Naive B cell (primary cell): Measurements from ENCODE around the gene CHRM1. TPM values are rescaled to one million over a fixed set of nuclear protein-coding genes. Genes with fewer than 3 reads are reported as not detected.
A peak's percentile ranks its signal among the peaks of the same experiment; 100 is the strongest.

Source experiments
- ATAC-seq, 2 donors: fragments of 150-1000 bp; cut with Tn5 transposase; 2 replicates each; pipeline ENCODE4 v1.10.0; 2021; ENCODE audit warnings: low read depth in 2 of 2, mild to moderate bottlenecking in 2 of 2, moderate library complexity in 2 of 2
- DNase-seq: peaks from one replicate; pipeline ENCODE4 v3.0.0; 2022
- H3K27ac Mint-ChIP-seq, 6 donors: one replicate each; pipeline ENCODE4 v1.8.0; 2020 to 2022; ENCODE audit warnings: mild to moderate bottlenecking in 6 of 6, mixed read lengths in 6 of 6, moderate library complexity in 5 of 6, inconsistent platforms in 2 of 6
- H3K27me3 Mint-ChIP-seq, 3 donors: one replicate each; pipeline ENCODE4 v1.8.0; 2021 to 2022; ENCODE audit warnings: mixed read lengths in 3 of 3, mild to moderate bottlenecking in 1 of 3
- H3K36me3 Mint-ChIP-seq, 2 donors: one replicate each; pipeline ENCODE4 v1.8.0; 2020 to 2022; ENCODE audit warnings: mixed read lengths in 2 of 2, inconsistent platforms in 1 of 2, mild to moderate bottlenecking in 1 of 2
- H3K4me1 Mint-ChIP-seq, 3 donors: one replicate each; pipeline ENCODE4 v1.8.0; 2020 to 2022; ENCODE audit warnings: mixed read lengths in 3 of 3, inconsistent platforms in 1 of 3, mild to moderate bottlenecking in 1 of 3, moderate library complexity in 1 of 3
- H3K4me3 Mint-ChIP-seq, 8 donors: one replicate each; pipeline ENCODE4 v1.8.0; 2020 to 2022; ENCODE audit warnings: mild to moderate bottlenecking in 8 of 8, mixed read lengths in 8 of 8, moderate library complexity in 8 of 8, inconsistent platforms in 2 of 8
- H3K9me3 Mint-ChIP-seq, 7 donors: one replicate each; pipeline ENCODE4 v1.8.0; 2020 to 2022; ENCODE audit warnings: mixed read lengths in 7 of 7, mild to moderate bottlenecking in 5 of 7, inconsistent platforms in 2 of 7, moderate library complexity in 1 of 7
- polyA plus RNA-seq, 6 donors: library from polyadenylated mRNA; unstranded; fragments of 300-500 nt; fragmentation: Illumina TruSeq; gene quantifications; one replicate each; pipeline ENCODE4 v1.2.3, GENCODE V29; 2021; ENCODE audit warnings: low read depth in 6 of 6

The CHRM1 gene
- polyA plus RNA-seq, 6 donors from 2014 or later = not detected

DNA sequence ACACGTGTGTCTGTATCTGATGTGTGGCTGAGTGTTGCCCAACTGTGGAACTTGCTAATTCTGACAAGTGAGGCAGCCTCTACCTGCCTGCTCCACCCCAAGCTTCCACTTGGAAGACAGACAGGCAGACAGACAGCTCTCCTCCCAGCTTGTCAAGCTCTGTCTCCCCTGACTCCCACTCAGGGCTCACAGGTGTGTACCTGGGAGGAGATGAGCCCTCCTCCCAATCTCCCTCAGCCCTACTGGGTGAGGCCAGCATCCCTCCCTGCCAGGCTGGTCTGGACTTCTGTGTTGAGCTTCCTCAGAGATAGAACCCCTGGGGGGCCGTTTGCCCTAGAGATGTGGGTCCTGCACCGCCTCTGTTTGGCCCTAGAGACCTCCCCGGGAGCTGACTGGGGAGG, 1.0 kb upstream of the CHRM1 start:
- H3K27me3 Mint-ChIP-seq = peaks cover 39 to 94% (median 78%) of the 10 kb centered on the region in 3 donors
- peaks cover 16 to 39% (median 34%) of the 10 kb centered on the region in 3 donors for H3K4me1 Mint-ChIP-seq
- ATAC-seq (no peak), DNase-seq (no peak)
- H3K9me3 Mint-ChIP-seq = peaks cover 0 to 2% (median 0%) of the 10 kb centered on the region in 7 donors
- H3K4me3 Mint-ChIP-seq = peak overlapping the region in 5 of 8 donors; percentile 48 to 84 (median 67)
- peak overlapping the region in 2 of 6 donors; percentile 29 to 69 for H3K27ac Mint-ChIP-seq
- no peaks in the 10 kb centered on the region for H3K36me3 Mint-ChIP-seq

- H3K27ac Mint-ChIP-seq = peak overlapping the region in 1 of 6 donors; percentile 33
- H3K9me3 Mint-ChIP-seq = peaks cover 0 to 2% (median 0%) of the 10 kb centered on the region in 7 donors
- H3K27me3 Mint-ChIP-seq = peaks cover 39 to 94% (median 82%) of the 10 kb centered on the region in 3 donors
- peak overlapping the region in 1 of 8 donors; percentile 65 for H3K4me3 Mint-ChIP-seq
- peaks cover 16 to 36% (median 32%) of the 10 kb centered on the region in 3 donors for H3K4me1 Mint-ChIP-seq
- H3K36me3 Mint-ChIP-seq = no peaks in the 10 kb centered on the region
- ATAC-seq (no peak), DNase-seq (no peak)
Observed at GRCh38 chr11:62921573-62922188, 518 bp upstream of the CHRM1 start.

GRCh38 chr11:62919898-62920640, 1.1 kb downstream of the CHRM1 start:
- Mint-ChIP-seq H3K36me3 (no peaks in the 10 kb centered on the region), H3K27ac (peak overlapping the region in 1 of 6 donors; percentile 52), H3K4me1 (peaks cover 9 to 20% (median 16%) of the 10 kb centered on the region in 3 donors), H3K9me3 (peaks cover 0 to 2% (median 0%) of the 10 kb centered on the region in 7 donors), H3K4me3 (no peak overlapping the region), H3K27me3 (peaks cover 26 to 84% (median 76%) of the 10 kb centered on the region in 3 donors)
- no peak for DNase-seq
- ATAC-seq = no peak

DNA sequence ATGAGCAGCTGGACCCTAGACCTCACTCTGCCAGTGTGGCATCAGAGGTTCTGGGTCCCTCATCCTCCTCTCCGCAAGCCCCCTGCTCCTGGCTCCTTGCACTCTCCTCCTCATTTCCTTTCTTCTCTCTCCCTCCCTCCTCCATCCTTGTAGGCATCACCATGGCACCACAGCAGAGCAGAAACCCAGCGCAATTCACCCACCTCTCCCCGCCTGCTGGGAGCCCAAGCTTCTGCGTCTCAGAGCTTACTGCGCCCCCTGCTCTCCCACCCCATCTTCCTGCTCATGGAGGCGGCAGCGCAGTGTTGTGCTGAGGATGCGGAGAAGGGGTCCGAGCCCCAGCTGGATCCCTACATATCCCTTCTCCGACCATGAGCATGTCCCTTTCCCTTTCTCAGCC, 1.7 kb downstream of the CHRM1 start:
- DNase-seq (no peak), ATAC-seq (no peak)
- H3K36me3 Mint-ChIP-seq = no peaks in the 10 kb centered on the region
- peaks cover 0 to 2% (median 0%) of the 10 kb centered on the region in 7 donors for H3K9me3 Mint-ChIP-seq
- peaks cover 9 to 19% (median 15%) of the 10 kb centered on the region in 3 donors for H3K4me1 Mint-ChIP-seq
- H3K27ac Mint-ChIP-seq = peak overlapping the region in 1 of 6 donors; percentile 32
- H3K4me3 Mint-ChIP-seq = no peak overlapping the region
- peaks cover 26 to 78% (median 76%) of the 10 kb centered on the region in 3 donors for H3K27me3 Mint-ChIP-seq

DNA sequence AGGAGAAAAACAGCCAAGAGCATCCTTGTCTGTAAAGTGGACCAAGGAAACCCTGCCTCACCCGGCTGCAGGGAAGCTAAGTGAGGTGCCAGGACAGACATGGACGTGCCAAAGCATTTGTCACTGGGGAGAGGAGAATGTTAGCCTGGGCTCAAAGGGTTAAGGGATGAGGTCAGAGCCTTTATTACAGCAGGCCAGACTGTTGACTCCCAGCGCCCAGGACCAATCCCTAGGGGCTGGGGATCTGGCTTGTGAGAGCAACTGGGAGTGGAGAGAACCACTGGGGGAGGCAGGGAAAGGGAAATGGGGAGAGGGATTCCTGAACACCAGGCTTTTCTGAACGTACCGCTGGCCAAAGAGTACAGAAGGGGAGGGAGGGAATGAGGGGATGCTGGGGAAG, 2.6 kb downstream of the CHRM1 start:
- Mint-ChIP-seq H3K4me1 (peaks cover 5 to 13% (median 10%) of the 10 kb centered on the region in 3 donors), H3K9me3 (peaks cover 0 to 2% (median 0%) of the 10 kb centered on the region in 7 donors), H3K36me3 (no peaks in the 10 kb centered on the region), H3K27me3 (peaks cover 20 to 73% (median 70%) of the 10 kb centered on the region in 3 donors), H3K27ac (no peak overlapping the region), H3K4me3 (peak overlapping the region in 1 of 8 donors; percentile 56)
- no peak for DNase-seq
- ATAC-seq = no peak

DNA sequence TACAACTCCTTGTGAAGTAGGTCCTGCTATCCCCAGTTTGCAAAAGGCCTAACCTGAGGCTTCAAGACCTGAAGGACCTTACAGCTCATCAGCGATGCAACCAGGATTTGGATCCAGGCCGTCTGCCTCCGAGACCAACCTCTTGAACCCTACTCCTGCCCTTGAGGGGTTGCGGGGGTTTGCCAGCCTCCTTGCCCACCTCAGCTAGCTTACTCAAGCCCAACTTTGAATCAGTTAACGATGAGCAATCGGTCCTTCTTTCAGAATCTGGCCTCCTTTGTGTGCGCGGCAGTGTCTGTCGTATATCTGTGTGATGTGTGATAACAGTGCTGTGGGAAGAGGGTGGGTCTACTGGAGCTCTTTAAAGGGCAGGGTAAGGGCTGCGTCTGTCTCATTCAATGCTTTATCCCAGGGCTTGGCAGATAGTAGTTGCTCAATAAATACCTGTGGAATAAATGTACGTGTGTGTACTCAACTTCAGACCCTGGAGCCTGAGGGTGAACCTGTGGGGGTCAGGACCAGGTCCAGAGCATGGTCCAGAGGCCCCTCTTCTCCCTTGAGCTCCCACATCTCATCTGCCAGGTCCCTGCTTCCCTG, 3.2 kb downstream of the CHRM1 start:
- no peak overlapping the region for H3K27ac Mint-ChIP-seq
- peaks cover 20 to 68% (median 65%) of the 10 kb centered on the region in 3 donors for H3K27me3 Mint-ChIP-seq
- peaks cover 0 to 2% (median 0%) of the 10 kb centered on the region in 7 donors for H3K9me3 Mint-ChIP-seq
- H3K4me3 Mint-ChIP-seq = no peak overlapping the region
- no peak for ATAC-seq
- H3K4me1 Mint-ChIP-seq = peaks cover 5 to 11% (median 6%) of the 10 kb centered on the region in 3 donors
- H3K36me3 Mint-ChIP-seq = no peaks in the 10 kb centered on the region
- DNase-seq = no peak

DNA sequence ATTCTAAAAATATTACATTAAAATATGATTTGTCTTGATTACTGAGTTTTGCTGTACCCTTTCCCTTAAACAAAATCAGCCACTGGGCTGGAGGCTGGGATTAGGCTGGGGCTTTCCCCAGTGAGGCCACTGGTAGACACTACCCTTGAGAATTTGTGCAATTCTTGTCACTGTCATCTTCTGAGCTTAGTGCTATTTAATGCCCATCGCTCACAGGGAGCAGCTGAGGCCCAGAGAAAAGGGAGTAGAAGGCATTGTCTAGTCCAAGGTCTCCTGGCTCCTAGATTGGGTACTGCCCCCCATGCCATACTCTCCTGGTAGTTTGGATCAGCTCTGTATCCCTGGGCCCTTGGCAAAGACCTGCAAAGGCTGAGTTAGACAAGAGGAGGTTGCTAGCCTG, 6.7 kb downstream of the CHRM1 start:
- Mint-ChIP-seq H3K27ac (peak overlapping the region in 1 of 6 donors; percentile 33), H3K9me3 (no peaks in the 10 kb centered on the region), H3K36me3 (no peaks in the 10 kb centered on the region), H3K4me3 (no peak overlapping the region), H3K4me1 (no peaks in the 10 kb centered on the region), H3K27me3 (peaks cover 12 to 51% (median 42%) of the 10 kb centered on the region in 3 donors)
- ATAC-seq (no peak), DNase-seq (no peak)

- Mint-ChIP-seq H3K4me3 (no peak overlapping the region), H3K27me3 (peaks cover 19 to 52% (median 35%) of the 10 kb centered on the region in 3 donors), H3K4me1 (no peaks in the 10 kb centered on the region), H3K27ac (no peak overlapping the region), H3K9me3 (no peaks in the 10 kb centered on the region), H3K36me3 (no peaks in the 10 kb centered on the region)
- ATAC-seq = no peak
- no peak for DNase-seq
Observed at GRCh38 chr11:62912268-62912667, 8.9 kb downstream of the CHRM1 start.

GRCh38 chr11:62911137-62912130, 9.7 kb downstream of the CHRM1 start:
- H3K36me3 Mint-ChIP-seq = no peaks in the 10 kb centered on the region

DNA sequence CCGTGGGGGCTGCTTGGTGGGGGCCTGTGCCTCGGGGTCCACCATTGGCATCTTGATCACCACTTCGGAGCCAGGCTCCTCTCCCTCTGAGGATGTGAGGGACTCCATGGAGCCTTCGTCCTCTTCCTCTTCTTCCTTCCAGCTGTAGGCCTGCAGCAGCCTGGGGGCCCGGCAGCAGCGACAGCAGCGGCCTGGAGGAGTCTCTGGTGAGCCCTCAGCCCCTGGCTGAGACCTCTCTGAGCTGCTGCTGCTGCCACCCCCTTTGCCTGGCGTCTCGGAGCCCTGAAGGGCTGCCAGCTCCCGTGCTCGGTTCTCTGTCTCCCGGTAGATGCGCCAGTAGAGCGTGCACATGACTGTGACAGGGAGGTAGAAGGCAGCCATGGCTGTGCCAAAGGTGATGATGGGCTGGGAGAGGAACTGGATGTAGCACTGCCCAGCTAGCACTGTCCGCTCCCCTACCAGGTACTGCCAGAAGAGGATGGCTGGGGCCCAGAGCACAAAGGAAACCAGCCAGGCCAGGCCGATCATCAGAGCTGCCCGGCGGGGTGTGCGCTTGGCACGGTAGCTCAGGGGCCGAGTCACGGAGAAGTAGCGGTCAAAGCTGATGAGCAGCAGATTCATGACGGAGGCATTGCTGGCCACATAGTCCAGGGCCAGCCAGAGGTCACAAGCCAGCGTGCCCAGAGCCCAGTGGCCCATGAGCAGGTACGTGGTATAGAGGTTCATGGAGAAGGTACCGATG, 10.9 kb downstream of the CHRM1 start:
- H3K4me1 Mint-ChIP-seq = peaks cover 0 to under 1% (median 0%) of the 10 kb centered on the region in 3 donors
- no peaks in the 10 kb centered on the region for H3K9me3 Mint-ChIP-seq
- H3K27me3 Mint-ChIP-seq = peaks cover 27 to 49% (median 30%) of the 10 kb centered on the region in 3 donors
- DNase-seq = no peak
- H3K27ac Mint-ChIP-seq = no peak overlapping the region
- no peaks in the 10 kb centered on the region for H3K36me3 Mint-ChIP-seq
- no peak for ATAC-seq
- no peak overlapping the region for H3K4me3 Mint-ChIP-seq

More at GRCh38 chr11:62911137-62912130, 9.7 kb downstream of the CHRM1 start:
- Mint-ChIP-seq H3K9me3 (no peaks in the 10 kb centered on the region), H3K4me3 (no peak overlapping the region), H3K27ac (no peak overlapping the region), H3K4me1 (no peaks in the 10 kb centered on the region), H3K27me3 (peaks cover 21 to 47% (median 29%) of the 10 kb centered on the region in 3 donors)
- ATAC-seq (no peak), DNase-seq (no peak)

DNA sequence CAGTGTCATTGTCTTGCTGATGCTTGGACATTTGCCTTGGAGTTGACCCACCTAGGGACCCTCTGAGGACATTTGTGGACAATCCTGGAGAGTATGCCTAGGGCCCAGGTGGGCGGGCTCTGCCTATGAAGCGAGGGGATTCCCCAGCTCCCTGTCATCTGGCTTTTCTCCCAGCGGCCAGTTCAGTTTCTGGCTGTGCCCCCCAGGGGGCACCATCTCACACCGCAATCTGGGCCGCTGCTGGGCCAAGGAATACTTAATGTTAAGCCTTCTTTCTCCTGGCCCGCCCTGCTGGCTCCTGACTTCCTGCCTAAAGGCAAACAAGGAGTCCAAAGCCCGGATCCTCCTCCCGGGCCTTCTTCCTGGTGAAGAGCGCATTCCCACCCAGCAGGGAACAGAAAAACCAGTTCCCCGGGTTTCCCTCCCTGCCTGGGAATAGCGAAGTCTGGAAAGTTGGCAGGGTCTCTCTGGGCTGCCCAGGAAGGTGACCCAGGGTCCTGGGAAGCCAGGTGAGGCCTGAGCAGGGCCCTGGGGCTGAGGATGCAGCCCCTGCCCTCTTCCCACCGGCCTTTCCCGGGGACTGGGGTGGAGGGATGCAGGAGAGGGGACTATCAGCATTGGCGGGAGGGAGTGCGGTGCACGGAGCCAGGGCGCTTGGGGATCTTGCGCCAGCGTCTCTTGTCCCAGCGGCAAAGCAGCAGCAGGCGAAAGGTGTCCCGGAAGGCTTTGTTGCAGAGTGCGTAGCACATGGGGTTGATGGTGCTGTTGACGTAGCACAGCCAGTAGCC, 11.9 kb downstream of the CHRM1 start:
- Mint-ChIP-seq H3K36me3 (no peaks in the 10 kb centered on the region), H3K27ac (peak overlapping the region in 1 of 6 donors; percentile 47), H3K4me3 (no peak overlapping the region), H3K4me1 (peaks cover 0 to 4% (median 0%) of the 10 kb centered on the region in 3 donors), H3K9me3 (no peaks in the 10 kb centered on the region), H3K27me3 (peaks cover 30 to 50% (median 31%) of the 10 kb centered on the region in 3 donors)
- peak in 1 of 2 donors; percentile 27 for ATAC-seq
- no peak for DNase-seq
